GM23338 (cell line): ENCODE results near the gene EHMT2. TPM values are rescaled to one million over a fixed set of nuclear protein-coding genes. Genes with fewer than 3 reads are reported as not detected.

Experiments
- ATAC-seq: fragments of 200-7000 bp; cut with Tn5 transposase; 3 replicates; pipeline ENCODE4 v1.9.1; 2020
- DNase-seq: peaks from one replicate; pipeline ENCODE4 v3.0.0-alpha.2; 2015; ENCODE audit warnings: low spot score
- H2AFZ ChIP-seq: fragments of 200-600 bp; sonication (generic); 2 replicates; pipeline ENCODE4 v1.8.0; 2016; ENCODE audit warnings: antibody characterized with exemption, mild to moderate bottlenecking, moderate library complexity
- H3F3A ChIP-seq: fragments of 200-600 bp; sonication (generic); replicated peaks from 2 replicates; pipeline ENCODE4 v1.8.0; 2017; ENCODE audit warnings: antibody characterized with exemption, mixed run types, low read depth
- H3K27ac ChIP-seq: fragments of 200-600 bp; sonication (generic); 2 replicates; pipeline ENCODE4 v1.6.1; 2016; ENCODE audit warnings: low read depth
- H3K27me3 ChIP-seq: fragments of 200-600 bp; sonication (generic); 2 replicates; pipeline ENCODE4 v1.8.0; 2016; ENCODE audit warnings: mild to moderate bottlenecking, mixed run types, moderate library complexity; ENCODE audit not compliant: insufficient read depth
- H3K36me3 ChIP-seq: fragments of 200-600 bp; sonication (generic); 2 replicates; pipeline ENCODE4 v1.8.0; 2016; ENCODE audit warnings: mild to moderate bottlenecking; ENCODE audit not compliant: insufficient read depth
- H3K4me1 ChIP-seq: fragments of 200-600 bp; sonication (generic); 2 replicates; pipeline ENCODE4 v1.8.0; 2016; ENCODE audit warnings: mild to moderate bottlenecking, moderate library complexity; ENCODE audit not compliant: insufficient read depth
- H3K4me2 ChIP-seq: fragments of 200-600 bp; sonication (generic); 2 replicates; pipeline ENCODE4 v1.7.1; 2017; ENCODE audit warnings: mixed run types
- H3K4me3 ChIP-seq: fragments of 200-600 bp; sonication (generic); 2 replicates; pipeline ENCODE4 v1.6.1; 2016; ENCODE audit warnings: mixed run types
- H3K79me2 ChIP-seq: fragments of 200-600 bp; sonication (generic); replicated peaks from 2 replicates; pipeline ENCODE4 v1.8.0; 2017; ENCODE audit warnings: mild to moderate bottlenecking; ENCODE audit not compliant: insufficient read depth
- H3K9me2 ChIP-seq: fragments of 200-600 bp; sonication (generic); 2 replicates; pipeline ENCODE4 v1.8.0; 2017; ENCODE audit not compliant: insufficient read depth
- H4K20me1 ChIP-seq: fragments of 200-600 bp; sonication (generic); replicated peaks from 2 replicates; pipeline ENCODE4 v1.8.0; 2017; ENCODE audit warnings: mild to moderate bottlenecking; ENCODE audit not compliant: insufficient read depth
- H3K27ac Mint-ChIP-seq: 2 replicates; pipeline ENCODE4 v1.8.0; 2020; ENCODE audit warnings: inconsistent platforms, mild to moderate bottlenecking, moderate library complexity, mixed read lengths
- H3K27me3 Mint-ChIP-seq: 3 replicates; pipeline ENCODE4 v1.8.0; 2022; ENCODE audit warnings: low read depth, mild to moderate bottlenecking, moderate library complexity, mixed read lengths, inconsistent platforms; ENCODE audit not compliant: insufficient read depth, poor library complexity
- H3K36me3 Mint-ChIP-seq: 3 replicates; pipeline ENCODE4 v1.8.0; 2021; ENCODE audit warnings: low read depth, mild to moderate bottlenecking, inconsistent platforms, moderate library complexity, mixed read lengths
- H3K4me1 Mint-ChIP-seq: 3 replicates; pipeline ENCODE4 v1.8.0; 2020; ENCODE audit warnings: mild to moderate bottlenecking, inconsistent platforms, mixed read lengths
- H3K4me3 Mint-ChIP-seq: 3 replicates; pipeline ENCODE4 v1.8.0; 2021; ENCODE audit warnings: moderate library complexity, mild to moderate bottlenecking, inconsistent platforms, mixed read lengths
- H3K9me3 Mint-ChIP-seq: 3 replicates; pipeline ENCODE4 v1.8.0; 2020; ENCODE audit warnings: moderate library complexity, mild to moderate bottlenecking, inconsistent platforms, mixed read lengths
- CREB1 ChIP-seq: fragments of 250-450 bp; sonication (Bioruptor Pico); IDR thresholded peaks from 2 replicates; pipeline ENCODE4 v1.5.0; 2020; ENCODE audit warnings: low read depth, mild to moderate bottlenecking, moderate library complexity
- EZH2 ChIP-seq: fragments of 200-600 bp; sonication (generic); IDR thresholded peaks from one replicate; pipeline ENCODE4 v1.8.0; 2017; ENCODE audit warnings: antibody characterized with exemption, mild to moderate bottlenecking, low read depth; ENCODE audit not compliant: unreplicated experiment
- EZH2phosphoT487 ChIP-seq: fragments of 200-600 bp; sonication (generic); IDR thresholded peaks from one replicate; pipeline ENCODE4 v1.8.1; 2018; ENCODE audit warnings: antibody characterized with exemption; ENCODE audit not compliant: unreplicated experiment
- NANOG ChIP-seq: IDR thresholded peaks from 2 replicates; pipeline ENCODE4 v1.6.1; 2016; ENCODE audit warnings: antibody characterized with exemption, borderline replicate concordance
- POLR2AphosphoS5 ChIP-seq: IDR thresholded peaks from 2 replicates; pipeline ENCODE4 v1.6.1; 2016; ENCODE audit warnings: antibody characterized with exemption, low read depth
- polyA plus RNA-seq: library from polyadenylated mRNA; unstranded; fragments of >200 nt; fragmentation: Nextera tagmentation; extraction: Ambion mirVana; gene quantifications from 2 replicates; pipeline ENCODE4 v1.2.1, GENCODE V29; 2016
- total RNA-seq: library from RNA; depleted of rRNA; stranded (reverse); fragments of >200 nt; shearing (Covaris generic); gene quantifications from 2 replicates; pipeline ENCODE4 v1.2.3, GENCODE V29; 2014
- TF ChIP-seq, protein P1 (sequence below): IDR thresholded peaks from 2 replicates; pipeline ENCODE4 v1.6.1; 2016; ENCODE audit warnings: antibody characterized with exemption
- TF ChIP-seq, protein P2 (sequence below), 2 experiments: fragments of 200-600 bp in 1 of 2; sonication (generic) in 1 of 2; conservative IDR thresholded peaks; 2 replicates each; pipeline versions ENCODE4 v1.5.1 to v1.6.1; 2016 to 2017; ENCODE audit warnings: antibody characterized with exemption in 2 of 2, low read depth in 2 of 2, mild to moderate bottlenecking in 2 of 2, moderate library complexity in 1 of 2
- TF ChIP-seq, protein P3 (sequence below): fragments of 250-450 bp; sonication (Bioruptor Pico); IDR thresholded peaks from 2 replicates; pipeline ENCODE4 v1.5.0; 2020; ENCODE audit warnings: mild to moderate bottlenecking, moderate library complexity

The EHMT2 gene
- total and polyA plus RNA-seq, 2 experiments from 2014 or later: 113 to 193 TPM

DNA sequence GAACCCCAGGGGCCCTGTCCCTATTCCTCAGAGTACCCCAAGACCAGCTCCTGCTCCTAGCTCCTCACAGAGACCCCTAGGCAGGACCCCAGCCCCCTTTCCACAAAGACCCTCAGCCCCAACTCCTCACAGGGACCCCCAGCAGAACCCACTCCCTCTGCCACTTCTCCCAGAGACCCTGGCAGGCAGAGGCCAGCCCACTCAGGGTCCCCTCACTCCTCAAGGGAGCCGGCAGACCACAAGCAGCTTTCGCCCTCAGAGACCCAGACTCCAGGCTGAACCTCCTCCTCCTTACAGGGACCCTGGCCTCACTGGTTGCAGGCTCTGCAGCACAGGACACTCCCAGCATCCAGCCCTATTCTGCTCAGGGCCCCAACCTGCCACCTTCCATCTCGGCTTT, 19.3 kb downstream of the EHMT2 start:
- Histone ChIP-seq H3K4me2 (peak overlapping the region; percentile 72), H3K9me2 (no peaks in the 10 kb centered on the region), H3F3A (peaks cover 14% of the 10 kb centered on the region), H3K79me2 (no peaks in the 10 kb centered on the region), H3K4me3 (peak overlapping the region; percentile 39; the same call in 1 of the 2 replicates), H3K4me1 (peaks cover 4% of the 10 kb centered on the region; the same call in 1 of the 2 replicates), H3K27ac (no peak overlapping the region), H4K20me1 (peaks cover 3% of the 10 kb centered on the region), H2AFZ (no peak overlapping the region), H3K27me3 (no peaks in the 10 kb centered on the region), H3K36me3 (peaks cover 16% of the 10 kb centered on the region; the same call in 1 of the 2 replicates)
- ATAC-seq (peak; percentile 58), DNase-seq (no peak)
- H3K27me3 Mint-ChIP-seq: peaks cover 5% of the 10 kb centered on the region
- H3K27ac Mint-ChIP-seq: no peak overlapping the region
- peaks cover 38% of the 10 kb centered on the region for H3K36me3 Mint-ChIP-seq
- no peaks in the 10 kb centered on the region for H3K9me3 Mint-ChIP-seq
- peak overlapping the region; percentile 44; the same call in 1 of the 3 replicates for H3K4me3 Mint-ChIP-seq
- TF ChIP-seq EZH2phosphoT487 (no peak), EZH2 (no peak), POLR2AphosphoS5 (no peak), CREB1 (CRISPR knock-in tag) (no peak)
- TF ChIP-seq, protein P1, sequence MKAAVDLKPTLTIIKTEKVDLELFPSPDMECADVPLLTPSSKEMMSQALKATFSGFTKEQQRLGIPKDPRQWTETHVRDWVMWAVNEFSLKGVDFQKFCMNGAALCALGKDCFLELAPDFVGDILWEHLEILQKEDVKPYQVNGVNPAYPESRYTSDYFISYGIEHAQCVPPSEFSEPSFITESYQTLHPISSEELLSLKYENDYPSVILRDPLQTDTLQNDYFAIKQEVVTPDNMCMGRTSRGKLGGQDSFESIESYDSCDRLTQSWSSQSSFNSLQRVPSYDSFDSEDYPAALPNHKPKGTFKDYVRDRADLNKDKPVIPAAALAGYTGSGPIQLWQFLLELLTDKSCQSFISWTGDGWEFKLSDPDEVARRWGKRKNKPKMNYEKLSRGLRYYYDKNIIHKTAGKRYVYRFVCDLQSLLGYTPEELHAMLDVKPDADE: no peak
- TF ChIP-seq, protein P2, sequence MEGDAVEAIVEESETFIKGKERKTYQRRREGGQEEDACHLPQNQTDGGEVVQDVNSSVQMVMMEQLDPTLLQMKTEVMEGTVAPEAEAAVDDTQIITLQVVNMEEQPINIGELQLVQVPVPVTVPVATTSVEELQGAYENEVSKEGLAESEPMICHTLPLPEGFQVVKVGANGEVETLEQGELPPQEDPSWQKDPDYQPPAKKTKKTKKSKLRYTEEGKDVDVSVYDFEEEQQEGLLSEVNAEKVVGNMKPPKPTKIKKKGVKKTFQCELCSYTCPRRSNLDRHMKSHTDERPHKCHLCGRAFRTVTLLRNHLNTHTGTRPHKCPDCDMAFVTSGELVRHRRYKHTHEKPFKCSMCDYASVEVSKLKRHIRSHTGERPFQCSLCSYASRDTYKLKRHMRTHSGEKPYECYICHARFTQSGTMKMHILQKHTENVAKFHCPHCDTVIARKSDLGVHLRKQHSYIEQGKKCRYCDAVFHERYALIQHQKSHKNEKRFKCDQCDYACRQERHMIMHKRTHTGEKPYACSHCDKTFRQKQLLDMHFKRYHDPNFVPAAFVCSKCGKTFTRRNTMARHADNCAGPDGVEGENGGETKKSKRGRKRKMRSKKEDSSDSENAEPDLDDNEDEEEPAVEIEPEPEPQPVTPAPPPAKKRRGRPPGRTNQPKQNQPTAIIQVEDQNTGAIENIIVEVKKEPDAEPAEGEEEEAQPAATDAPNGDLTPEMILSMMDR (conservative IDR thresholded peaks at IDR 0.05; ENCODE audit: low read depth in 2 of 2): no peak
- peaks cover 8% of the 10 kb centered on the region for H3K4me1 Mint-ChIP-seq

DNA sequence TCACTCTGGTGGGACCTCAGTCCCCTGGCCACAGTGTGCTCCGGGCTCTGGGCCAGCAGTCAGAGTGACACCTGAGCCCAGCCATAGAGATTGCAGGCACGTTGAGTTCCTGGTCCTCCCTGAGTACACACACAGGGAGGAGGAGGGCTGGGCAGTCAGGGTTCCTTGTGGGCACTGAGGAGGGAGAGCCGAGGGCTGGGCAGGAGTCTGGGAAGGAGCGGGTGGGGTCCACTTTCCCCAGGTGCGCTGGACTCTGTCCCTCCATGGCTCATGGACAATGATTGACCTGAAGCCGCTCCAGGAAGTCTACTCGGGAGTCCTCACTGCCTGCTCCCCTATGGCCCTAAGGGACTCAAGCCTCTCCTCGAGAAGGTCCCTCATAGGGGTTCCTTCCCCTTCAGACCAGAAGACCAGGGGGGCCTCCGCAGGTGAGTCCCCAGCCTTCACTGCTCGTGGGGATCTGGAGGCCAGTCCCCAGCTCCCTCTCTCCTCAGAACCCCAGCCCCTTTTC, 19.8 kb downstream of the EHMT2 start:
- no peak overlapping the region for H3K4me3 Mint-ChIP-seq
- Histone ChIP-seq H3K4me3 (no peak overlapping the region), H2AFZ (no peak overlapping the region), H3K9me2 (no peaks in the 10 kb centered on the region), H3K27me3 (no peaks in the 10 kb centered on the region), H3K36me3 (peaks cover 11% of the 10 kb centered on the region; the same call in 1 of the 2 replicates), H3K79me2 (no peaks in the 10 kb centered on the region), H3K27ac (no peak overlapping the region), H4K20me1 (peaks cover 3% of the 10 kb centered on the region), H3F3A (peaks cover 14% of the 10 kb centered on the region), H3K4me2 (no peak overlapping the region), H3K4me1 (peaks cover 4% of the 10 kb centered on the region; the same call in 1 of the 2 replicates)
- peaks cover 8% of the 10 kb centered on the region for H3K4me1 Mint-ChIP-seq
- H3K9me3 Mint-ChIP-seq: no peaks in the 10 kb centered on the region
- no peak overlapping the region for H3K27ac Mint-ChIP-seq
- H3K36me3 Mint-ChIP-seq: peaks cover 33% of the 10 kb centered on the region
- H3K27me3 Mint-ChIP-seq: peaks cover 5% of the 10 kb centered on the region
- ATAC-seq (peak; percentile 9; the same call in 2 of the 3 replicates), DNase-seq (no peak)
- TF ChIP-seq EZH2 (no peak), POLR2AphosphoS5 (no peak), NANOG (no peak)
- TF ChIP-seq, protein P3, sequence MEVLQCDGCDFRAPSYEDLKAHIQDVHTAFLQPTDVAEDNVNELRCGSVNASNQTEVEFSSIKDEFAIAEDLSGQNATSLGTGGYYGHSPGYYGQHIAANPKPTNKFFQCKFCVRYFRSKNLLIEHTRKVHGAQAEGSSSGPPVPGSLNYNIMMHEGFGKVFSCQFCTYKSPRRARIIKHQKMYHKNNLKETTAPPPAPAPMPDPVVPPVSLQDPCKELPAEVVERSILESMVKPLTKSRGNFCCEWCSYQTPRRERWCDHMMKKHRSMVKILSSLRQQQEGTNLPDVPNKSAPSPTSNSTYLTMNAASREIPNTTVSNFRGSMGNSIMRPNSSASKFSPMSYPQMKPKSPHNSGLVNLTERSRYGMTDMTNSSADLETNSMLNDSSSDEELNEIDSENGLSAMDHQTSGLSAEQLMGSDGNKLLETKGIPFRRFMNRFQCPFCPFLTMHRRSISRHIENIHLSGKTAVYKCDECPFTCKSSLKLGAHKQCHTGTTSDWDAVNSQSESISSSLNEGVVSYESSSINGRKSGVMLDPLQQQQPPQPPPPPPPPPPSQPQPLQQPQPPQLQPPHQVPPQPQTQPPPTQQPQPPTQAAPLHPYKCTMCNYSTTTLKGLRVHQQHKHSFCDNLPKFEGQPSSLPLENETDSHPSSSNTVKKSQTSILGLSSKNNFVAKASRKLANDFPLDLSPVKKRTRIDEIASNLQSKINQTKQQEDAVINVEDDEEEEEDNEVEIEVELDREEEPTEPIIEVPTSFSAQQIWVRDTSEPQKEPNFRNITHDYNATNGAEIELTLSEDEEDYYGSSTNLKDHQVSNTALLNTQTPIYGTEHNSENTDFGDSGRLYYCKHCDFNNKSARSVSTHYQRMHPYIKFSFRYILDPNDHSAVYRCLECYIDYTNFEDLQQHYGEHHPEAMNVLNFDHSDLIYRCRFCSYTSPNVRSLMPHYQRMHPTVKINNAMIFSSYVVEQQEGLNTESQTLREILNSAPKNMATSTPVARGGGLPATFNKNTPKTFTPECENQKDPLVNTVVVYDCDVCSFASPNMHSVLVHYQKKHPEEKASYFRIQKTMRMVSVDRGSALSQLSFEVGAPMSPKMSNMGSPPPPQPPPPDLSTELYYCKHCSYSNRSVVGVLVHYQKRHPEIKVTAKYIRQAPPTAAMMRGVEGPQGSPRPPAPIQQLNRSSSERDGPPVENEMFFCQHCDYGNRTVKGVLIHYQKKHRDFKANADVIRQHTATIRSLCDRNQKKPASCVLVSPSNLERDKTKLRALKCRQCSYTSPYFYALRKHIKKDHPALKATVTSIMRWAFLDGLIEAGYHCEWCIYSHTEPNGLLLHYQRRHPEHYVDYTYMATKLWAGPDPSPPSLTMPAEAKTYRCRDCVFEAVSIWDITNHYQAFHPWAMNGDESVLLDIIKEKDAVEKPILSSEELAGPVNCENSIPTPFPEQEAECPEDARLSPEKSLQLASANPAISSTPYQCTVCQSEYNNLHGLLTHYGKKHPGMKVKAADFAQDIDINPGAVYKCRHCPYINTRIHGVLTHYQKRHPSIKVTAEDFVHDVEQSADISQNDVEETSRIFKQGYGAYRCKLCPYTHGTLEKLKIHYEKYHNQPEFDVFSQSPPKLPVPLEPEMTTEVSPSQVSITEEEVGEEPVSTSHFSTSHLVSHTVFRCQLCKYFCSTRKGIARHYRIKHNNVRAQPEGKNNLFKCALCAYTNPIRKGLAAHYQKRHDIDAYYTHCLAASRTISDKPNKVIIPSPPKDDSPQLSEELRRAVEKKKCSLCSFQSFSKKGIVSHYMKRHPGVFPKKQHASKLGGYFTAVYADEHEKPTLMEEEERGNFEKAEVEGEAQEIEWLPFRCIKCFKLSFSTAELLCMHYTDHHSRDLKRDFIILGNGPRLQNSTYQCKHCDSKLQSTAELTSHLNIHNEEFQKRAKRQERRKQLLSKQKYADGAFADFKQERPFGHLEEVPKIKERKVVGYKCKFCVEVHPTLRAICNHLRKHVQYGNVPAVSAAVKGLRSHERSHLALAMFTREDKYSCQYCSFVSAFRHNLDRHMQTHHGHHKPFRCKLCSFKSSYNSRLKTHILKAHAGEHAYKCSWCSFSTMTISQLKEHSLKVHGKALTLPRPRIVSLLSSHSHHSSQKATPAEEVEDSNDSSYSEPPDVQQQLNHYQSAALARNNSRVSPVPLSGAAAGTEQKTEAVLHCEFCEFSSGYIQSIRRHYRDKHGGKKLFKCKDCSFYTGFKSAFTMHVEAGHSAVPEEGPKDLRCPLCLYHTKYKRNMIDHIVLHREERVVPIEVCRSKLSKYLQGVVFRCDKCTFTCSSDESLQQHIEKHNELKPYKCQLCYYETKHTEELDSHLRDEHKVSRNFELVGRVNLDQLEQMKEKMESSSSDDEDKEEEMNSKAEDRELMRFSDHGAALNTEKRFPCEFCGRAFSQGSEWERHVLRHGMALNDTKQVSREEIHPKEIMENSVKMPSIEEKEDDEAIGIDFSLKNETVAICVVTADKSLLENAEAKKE (CRISPR knock-in tag): no peak
